ENCODE measurements around the gene KCNN4.

DNA sequence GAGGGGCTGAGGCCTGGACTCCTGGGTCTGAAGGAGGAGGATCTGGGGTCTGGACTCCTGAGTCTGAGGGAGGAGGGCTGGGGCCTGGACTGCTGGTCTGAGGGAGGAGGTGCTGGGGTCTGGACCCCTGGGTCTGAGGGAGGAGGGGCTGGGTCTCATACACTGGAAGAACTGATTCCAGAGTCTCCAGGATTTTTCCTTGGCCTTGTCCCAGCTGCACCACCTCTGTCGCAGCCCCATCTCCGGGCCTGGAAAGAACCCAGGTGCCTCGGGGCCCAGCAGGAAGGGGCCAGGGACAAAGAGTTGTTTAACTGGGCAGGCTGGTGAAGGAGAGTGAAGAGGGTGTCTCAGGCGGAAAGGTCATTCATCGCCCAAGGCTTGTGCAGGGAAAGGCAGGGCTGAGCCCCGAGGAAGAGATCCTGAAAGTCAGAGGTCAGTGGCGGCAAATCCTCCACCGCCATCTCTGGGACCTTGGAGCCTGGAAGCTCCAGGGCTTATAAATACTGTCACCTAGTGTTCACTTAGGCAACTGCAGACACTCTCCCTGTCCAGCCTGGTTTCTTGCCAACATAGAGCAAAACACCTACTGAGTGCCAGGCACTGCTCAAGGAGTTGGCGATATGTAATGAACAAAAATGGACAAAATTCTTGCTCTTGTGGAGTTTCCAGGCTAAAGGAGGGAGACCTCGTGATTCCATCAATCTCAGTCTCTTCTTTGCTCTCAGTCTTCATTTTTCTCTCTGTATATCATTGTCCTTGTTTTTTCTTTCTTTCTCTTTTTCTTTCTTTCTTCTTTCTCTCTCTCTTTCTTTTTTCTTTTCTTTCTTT lies 4.4 kb upstream of the KCNN4 start:
- TF ChIP-seq, protein P1, sequence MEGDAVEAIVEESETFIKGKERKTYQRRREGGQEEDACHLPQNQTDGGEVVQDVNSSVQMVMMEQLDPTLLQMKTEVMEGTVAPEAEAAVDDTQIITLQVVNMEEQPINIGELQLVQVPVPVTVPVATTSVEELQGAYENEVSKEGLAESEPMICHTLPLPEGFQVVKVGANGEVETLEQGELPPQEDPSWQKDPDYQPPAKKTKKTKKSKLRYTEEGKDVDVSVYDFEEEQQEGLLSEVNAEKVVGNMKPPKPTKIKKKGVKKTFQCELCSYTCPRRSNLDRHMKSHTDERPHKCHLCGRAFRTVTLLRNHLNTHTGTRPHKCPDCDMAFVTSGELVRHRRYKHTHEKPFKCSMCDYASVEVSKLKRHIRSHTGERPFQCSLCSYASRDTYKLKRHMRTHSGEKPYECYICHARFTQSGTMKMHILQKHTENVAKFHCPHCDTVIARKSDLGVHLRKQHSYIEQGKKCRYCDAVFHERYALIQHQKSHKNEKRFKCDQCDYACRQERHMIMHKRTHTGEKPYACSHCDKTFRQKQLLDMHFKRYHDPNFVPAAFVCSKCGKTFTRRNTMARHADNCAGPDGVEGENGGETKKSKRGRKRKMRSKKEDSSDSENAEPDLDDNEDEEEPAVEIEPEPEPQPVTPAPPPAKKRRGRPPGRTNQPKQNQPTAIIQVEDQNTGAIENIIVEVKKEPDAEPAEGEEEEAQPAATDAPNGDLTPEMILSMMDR (IDR thresholded peaks at IDR 0.05; ENCODE audit: extremely low read depth in 1 of 2, insufficient read depth in 1 of 2, low read depth in 1 of 2, low read length in 2 of 2) = peak; percentile 97 to 98
- no peak for TF ChIP-seq EZH2 (IDR thresholded peaks at IDR 0.05; ENCODE audit: borderline replicate concordance, low read depth, low read length, severe bottlenecking)
- TF ChIP-seq JUN (IDR thresholded peaks at IDR 0.05; ENCODE audit: borderline replicate concordance, insufficient read depth, insufficient read length, low read depth) = no peak
